Measurements from ENCODE around the gene B3GALT2. TPM values are rescaled to one million over a fixed set of nuclear protein-coding genes. Genes with fewer than 3 reads are reported as not detected.

B3GALT2 gene
- polyA plus RNA-seq, 1 experiment: 8.0 TPM

GRCh38 chr1:193144999-193145398 is 41.4 kb downstream of the B3GALT2 start:
- ChIA-PET POLR2A (no interaction called here), CTCF (no interaction called here)
- no peak for DNase-seq (ENCODE audit: low read depth, low spot score)
- no peaks in the 10 kb centered on the region for H3K9me3 ChIP-seq (ENCODE audit: control insufficient read depth, insufficient read depth, low read length)
- no peak overlapping the region for H3K4me3 ChIP-seq (ENCODE audit: low read depth, low read length)
- no peak overlapping the region for H3K27ac ChIP-seq (ENCODE audit: low read depth, low read length)
- no peak for TF ChIP-seq CTCF (IDR thresholded peaks at IDR 0.05; ENCODE audit: low read depth, low read length)
- no peaks in the 10 kb centered on the region for H3K27me3 ChIP-seq (ENCODE audit: control insufficient read depth, insufficient read depth, low read length)

GRCh38 chr1:193144361-193144938 is 42.0 kb downstream of the B3GALT2 start:
- DNase-seq (ENCODE audit: low read depth, low spot score): no peak
- H3K4me3 ChIP-seq (ENCODE audit: low read depth, low read length): no peak overlapping the region
- H3K27ac ChIP-seq (ENCODE audit: low read depth, low read length): no peak overlapping the region
- no peaks in the 10 kb centered on the region for H3K9me3 ChIP-seq (ENCODE audit: control insufficient read depth, insufficient read depth, low read length)
- TF ChIP-seq CTCF (IDR thresholded peaks at IDR 0.05; ENCODE audit: low read depth, low read length): no peak
- ChIA-PET CTCF (interaction anchor here (1.4 kb wide), 1 partner anchor 18 kb away, joined by 5 read pairs; no protein-coding TSS in a partner anchor), POLR2A (no interaction called here)
- H3K27me3 ChIP-seq (ENCODE audit: control insufficient read depth, insufficient read depth, low read length): no peaks in the 10 kb centered on the region

- ChIA-PET POLR2A (no interaction called here), CTCF (interaction anchor here (0.5 to 1.9 kb wide), 13 partner anchors 9 to 493 kb away, joined by 3 to 10 read pairs (median 4); no protein-coding TSS in a partner anchor)
Measured at GRCh38 chr1:193143285-193143684, 43.1 kb downstream of the B3GALT2 start.

GRCh38 chr1:193142409-193142808 is 44.0 kb downstream of the B3GALT2 start:
- H3K27ac ChIP-seq (ENCODE audit: low read depth, low read length): no peak overlapping the region
- DNase-seq (ENCODE audit: low read depth, low spot score): no peak
- no peak overlapping the region for H3K4me3 ChIP-seq (ENCODE audit: low read depth, low read length)
- CTCF ChIA-PET: interaction anchor here (0.6 to 1.9 kb wide), 10 partner anchors 9 to 92 kb away, joined by 3 to 8 read pairs (median 3); no protein-coding TSS in a partner anchor
- no peak for TF ChIP-seq CTCF (IDR thresholded peaks at IDR 0.05; ENCODE audit: low read depth, low read length)
- POLR2A ChIA-PET: interaction anchor here (0.7 kb wide), 1 partner anchor 22 kb away, joined by 3 read pairs; no protein-coding TSS in a partner anchor
- no peaks in the 10 kb centered on the region for H3K9me3 ChIP-seq (ENCODE audit: control insufficient read depth, insufficient read depth, low read length)
- H3K27me3 ChIP-seq (ENCODE audit: control insufficient read depth, insufficient read depth, low read length): no peaks in the 10 kb centered on the region

More at GRCh38 chr1:193143285-193143684, 43.1 kb downstream of the B3GALT2 start:
- Histone ChIP-seq H3K9me3 (ENCODE audit: control insufficient read depth, insufficient read depth, low read length) (no peaks in the 10 kb centered on the region), H3K4me3 (ENCODE audit: low read depth, low read length) (no peak overlapping the region), H3K27ac (ENCODE audit: low read depth, low read length) (no peak overlapping the region), H3K27me3 (ENCODE audit: control insufficient read depth, insufficient read depth, low read length) (no peaks in the 10 kb centered on the region)
- TF ChIP-seq CTCF (IDR thresholded peaks at IDR 0.05; ENCODE audit: low read depth, low read length): peak; percentile 38
- DNase-seq (ENCODE audit: low read depth, low spot score): no peak

DNA sequence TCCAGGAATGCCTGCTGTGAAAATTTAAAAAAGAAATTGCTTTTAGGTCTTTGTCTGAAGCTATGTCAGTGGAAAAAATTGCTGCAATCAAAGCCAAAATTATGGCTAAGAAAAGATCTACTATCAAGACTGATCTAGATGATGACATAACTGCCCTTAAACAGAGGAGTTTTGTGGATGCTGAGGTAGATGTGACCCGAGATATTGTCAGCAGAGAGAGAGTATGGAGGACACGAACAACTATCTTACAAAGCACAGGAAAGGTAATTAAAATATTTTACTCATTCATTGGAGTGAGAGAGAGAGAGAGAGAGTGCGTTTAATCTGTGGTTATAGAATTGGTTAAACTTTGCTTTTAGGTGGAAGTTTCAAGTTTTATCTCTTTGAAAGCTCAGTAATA is 44.6 kb downstream of the B3GALT2 start:
- no peak overlapping the region for H3K4me3 ChIP-seq (ENCODE audit: low read depth, low read length)
- ChIA-PET POLR2A (interaction anchor here (0.7 kb wide), 1 partner anchor 23 kb away, joined by 3 read pairs; no protein-coding TSS in a partner anchor), CTCF (interaction anchor here (0.7 to 1.9 kb wide), 5 partner anchors 13 to 93 kb away, joined by 3 to 7 read pairs (median 3); no protein-coding TSS in a partner anchor)
- no peak overlapping the region for H3K27ac ChIP-seq (ENCODE audit: low read depth, low read length)
- H3K27me3 ChIP-seq (ENCODE audit: control insufficient read depth, insufficient read depth, low read length): no peaks in the 10 kb centered on the region
- TF ChIP-seq CTCF (IDR thresholded peaks at IDR 0.05; ENCODE audit: low read depth, low read length): no peak
- DNase-seq (ENCODE audit: low read depth, low spot score): no peak
- no peaks in the 10 kb centered on the region for H3K9me3 ChIP-seq (ENCODE audit: control insufficient read depth, insufficient read depth, low read length)

Measured in AG04450 (cell line).